ENCODE measurements around the gene CSH1.
"Not testable (repeated sequence)": the region's sequence is repeated elsewhere in the genome, so short reads cannot be mapped to it uniquely, and the experiment has no call there.

DNA sequence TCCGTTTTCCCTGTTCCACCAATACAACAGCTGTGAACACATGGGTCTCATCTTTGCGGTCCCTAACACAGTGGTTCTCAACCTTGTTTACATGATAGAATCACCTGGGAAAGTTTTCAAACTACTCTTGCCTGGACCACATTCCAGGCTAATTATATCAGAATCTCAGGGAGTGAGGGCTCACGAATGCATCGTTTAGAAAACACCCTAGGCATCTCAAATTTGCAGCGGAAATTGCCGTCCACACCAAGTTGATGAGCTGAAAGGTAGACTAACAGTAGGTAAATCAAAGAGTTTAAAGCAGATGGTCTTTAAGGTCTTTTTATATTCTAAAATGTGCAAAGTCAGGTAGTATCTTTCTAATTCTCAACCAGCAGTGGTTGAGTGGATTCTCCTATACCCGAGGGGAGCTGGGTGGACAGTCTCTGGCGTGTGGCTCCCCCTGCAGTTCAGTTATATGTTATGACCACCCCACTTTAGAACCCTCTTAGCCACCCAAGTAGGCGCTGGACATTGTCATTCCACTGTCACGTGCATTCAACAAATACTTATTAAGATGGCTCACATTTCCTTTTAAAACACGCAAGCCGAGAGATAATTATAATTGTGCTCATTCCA is 10.9 kb upstream of the CSH1 start:
- TF ChIP-seq, protein P1, sequence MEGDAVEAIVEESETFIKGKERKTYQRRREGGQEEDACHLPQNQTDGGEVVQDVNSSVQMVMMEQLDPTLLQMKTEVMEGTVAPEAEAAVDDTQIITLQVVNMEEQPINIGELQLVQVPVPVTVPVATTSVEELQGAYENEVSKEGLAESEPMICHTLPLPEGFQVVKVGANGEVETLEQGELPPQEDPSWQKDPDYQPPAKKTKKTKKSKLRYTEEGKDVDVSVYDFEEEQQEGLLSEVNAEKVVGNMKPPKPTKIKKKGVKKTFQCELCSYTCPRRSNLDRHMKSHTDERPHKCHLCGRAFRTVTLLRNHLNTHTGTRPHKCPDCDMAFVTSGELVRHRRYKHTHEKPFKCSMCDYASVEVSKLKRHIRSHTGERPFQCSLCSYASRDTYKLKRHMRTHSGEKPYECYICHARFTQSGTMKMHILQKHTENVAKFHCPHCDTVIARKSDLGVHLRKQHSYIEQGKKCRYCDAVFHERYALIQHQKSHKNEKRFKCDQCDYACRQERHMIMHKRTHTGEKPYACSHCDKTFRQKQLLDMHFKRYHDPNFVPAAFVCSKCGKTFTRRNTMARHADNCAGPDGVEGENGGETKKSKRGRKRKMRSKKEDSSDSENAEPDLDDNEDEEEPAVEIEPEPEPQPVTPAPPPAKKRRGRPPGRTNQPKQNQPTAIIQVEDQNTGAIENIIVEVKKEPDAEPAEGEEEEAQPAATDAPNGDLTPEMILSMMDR (IDR thresholded peaks at IDR 0.05): not testable (repeated sequence)
- not testable (repeated sequence) for TF ChIP-seq POLR2A (IDR thresholded peaks at IDR 0.05)

All from body of pancreas (tissue), 4 donors.